Glomerular visceral epithelial cell (primary cell): ENCODE measurements around the gene RPL22.
"Not testable (repeated sequence)": the region's sequence is repeated elsewhere in the genome, so short reads cannot be mapped to it uniquely, and the experiment has no call there.

Experiments used
- DNase-seq: peaks from one replicate; pipeline ENCODE4 v3.0.0-alpha.2; 2016; ENCODE audit errors: extremely low spot score

RPL22 gene

GRCh38 chr1:6233376-6233775, 34.0 kb upstream of the RPL22 start:
- DNase-seq, result no peak

- DNase-seq, result no peak
These were observed 26.3 kb upstream of the RPL22 start for GRCh38 chr1:6225651-6226050.

GRCh38 chr1:6224718-6225117, 25.3 kb upstream of the RPL22 start:
- DNase-seq, result peak; percentile 56

- DNase-seq, result no peak
These were observed 24.2 kb upstream of the RPL22 start for GRCh38 chr1:6223617-6224016.

- DNase-seq, result no peak
These were observed 23.2 kb upstream of the RPL22 start for GRCh38 chr1:6222636-6223035.

GRCh38 chr1:6221210-6221784, 21.9 kb upstream of the RPL22 start:
- no peak for DNase-seq

GRCh38 chr1:6220236-6220635, 20.8 kb upstream of the RPL22 start:
- peak; percentile 33 for DNase-seq

- DNase-seq, result not testable (repeated sequence)
These were observed 20.2 kb upstream of the RPL22 start for GRCh38 chr1:6219641-6220040.

- peak; percentile 17 for DNase-seq
These were observed 19.2 kb upstream of the RPL22 start for GRCh38 chr1:6218375-6219164.

GRCh38 chr1:6212193-6212959, 13.0 kb upstream of the RPL22 start:
- no peak for DNase-seq

GRCh38 chr1:6211731-6212130, 12.3 kb upstream of the RPL22 start:
- DNase-seq, result no peak

- no peak for DNase-seq
These were observed 11.4 kb upstream of the RPL22 start for GRCh38 chr1:6210591-6211355.

GRCh38 chr1:6209661-6210580, 10.5 kb upstream of the RPL22 start:
- DNase-seq, result no peak

- DNase-seq, result no peak
These were observed 9.6 kb upstream of the RPL22 start for GRCh38 chr1:6208723-6209660.

- no peak for DNase-seq
These were observed 8.5 kb upstream of the RPL22 start for GRCh38 chr1:6207921-6208320.

- no peak for DNase-seq
These were observed 7.9 kb upstream of the RPL22 start for GRCh38 chr1:6207075-6207885.

- DNase-seq, result no peak
These were observed 7.1 kb upstream of the RPL22 start for GRCh38 chr1:6206520-6206855.

GRCh38 chr1:6205849-6206519, 6.6 kb upstream of the RPL22 start, which contains the start of gene RNF207:
TSS of gene RNF207 (plus strand) at chr1:6206119. CDS start at chr1:6206536, 417 bp downstream.
- peak; percentile 86 for DNase-seq
